Vagina (tissue), 2 donors: ENCODE measurements around the gene SLC25A41.

Source experiments
- POLR2AphosphoS5 ChIP-seq, 2 donors: sonication (generic); formaldehyde crosslinking; IDR thresholded peaks; one replicate each; pipeline ENCODE4 v1.9.0; 2017; ENCODE audit warnings: antibody characterized with exemption in 2 of 2, mild to moderate bottlenecking in 2 of 2, low read depth in 1 of 2; ENCODE audit not compliant: insufficient read depth in 1 of 2
- TF ChIP-seq, protein P1 (sequence below), 3 experiments: fragments of 450-650 bp in 2 of 3; fragments of 200-600 bp in 1 of 3; sonication (generic) in 1 of 3; IDR thresholded peaks; one replicate each; pipeline ENCODE4 v1.5.1; 2017 to 2019; ENCODE audit warnings: antibody characterized with exemption in 3 of 3, mild to moderate bottlenecking in 2 of 3, moderate library complexity in 2 of 3

DNA sequence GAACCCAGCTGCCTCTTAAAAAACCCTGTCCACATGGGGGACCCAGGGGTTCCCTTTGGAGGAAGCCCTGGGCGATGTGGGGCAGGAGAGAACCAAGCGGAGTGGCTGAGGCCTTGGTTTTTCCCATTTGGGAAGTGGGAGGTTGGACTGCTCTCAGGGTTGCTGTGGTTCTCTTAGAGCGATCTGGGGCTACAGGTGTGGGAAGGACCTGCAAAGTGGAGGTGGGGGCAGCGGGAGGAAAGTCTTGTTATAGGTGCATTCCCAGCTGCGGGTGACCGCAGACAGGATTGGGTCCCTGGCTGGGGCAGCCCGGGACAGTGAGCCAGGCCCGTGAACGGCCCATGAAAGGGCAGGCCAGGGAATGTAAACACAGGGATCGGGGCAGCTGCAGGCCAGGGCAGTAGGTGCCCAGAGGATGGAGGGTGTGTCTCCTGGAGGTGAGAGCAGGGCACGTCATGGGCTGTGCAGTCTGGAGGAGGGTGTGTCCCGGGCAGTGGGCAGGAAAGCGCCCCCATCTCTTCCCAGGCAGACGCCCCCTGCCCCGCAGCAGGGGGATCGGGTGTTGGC, 25.2 kb upstream of the SLC25A41 start:
- TF ChIP-seq, protein P1, sequence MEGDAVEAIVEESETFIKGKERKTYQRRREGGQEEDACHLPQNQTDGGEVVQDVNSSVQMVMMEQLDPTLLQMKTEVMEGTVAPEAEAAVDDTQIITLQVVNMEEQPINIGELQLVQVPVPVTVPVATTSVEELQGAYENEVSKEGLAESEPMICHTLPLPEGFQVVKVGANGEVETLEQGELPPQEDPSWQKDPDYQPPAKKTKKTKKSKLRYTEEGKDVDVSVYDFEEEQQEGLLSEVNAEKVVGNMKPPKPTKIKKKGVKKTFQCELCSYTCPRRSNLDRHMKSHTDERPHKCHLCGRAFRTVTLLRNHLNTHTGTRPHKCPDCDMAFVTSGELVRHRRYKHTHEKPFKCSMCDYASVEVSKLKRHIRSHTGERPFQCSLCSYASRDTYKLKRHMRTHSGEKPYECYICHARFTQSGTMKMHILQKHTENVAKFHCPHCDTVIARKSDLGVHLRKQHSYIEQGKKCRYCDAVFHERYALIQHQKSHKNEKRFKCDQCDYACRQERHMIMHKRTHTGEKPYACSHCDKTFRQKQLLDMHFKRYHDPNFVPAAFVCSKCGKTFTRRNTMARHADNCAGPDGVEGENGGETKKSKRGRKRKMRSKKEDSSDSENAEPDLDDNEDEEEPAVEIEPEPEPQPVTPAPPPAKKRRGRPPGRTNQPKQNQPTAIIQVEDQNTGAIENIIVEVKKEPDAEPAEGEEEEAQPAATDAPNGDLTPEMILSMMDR (IDR thresholded peaks at IDR 0.05): no peak
- no peak for TF ChIP-seq POLR2AphosphoS5 (IDR thresholded peaks at IDR 0.05; ENCODE audit: insufficient read depth in 1 of 2, low read depth in 1 of 2)
